GM18870 (cell line): ENCODE measurements around the gene ARHGAP10.
A peak's percentile ranks its signal among the peaks of the same experiment; 100 is the strongest.
"Not testable (repeated sequence)": the region's sequence is repeated elsewhere in the genome, so short reads cannot be mapped to it uniquely, and the experiment has no call there.

Source experiments
- ATAC-seq: cut with Tn5 transposase; IDR thresholded peaks from one replicate; pipeline ENCODE4 v1.9.1; 2021; ENCODE audit warnings: moderate library complexity; ENCODE audit not compliant: unreplicated experiment

The ARHGAP10 gene

GRCh38 chr4:147791865-147792264 lies 60.0 kb downstream of the ARHGAP10 start:
- no peak for ATAC-seq

GRCh38 chr4:147793569-147794313 lies 61.9 kb downstream of the ARHGAP10 start:
- peak; percentile 37 for ATAC-seq

- no peak for ATAC-seq
These were observed 62.4 kb downstream of the ARHGAP10 start for GRCh38 chr4:147794314-147794680.

- ATAC-seq = peak; percentile 85
These were observed 63.0 kb downstream of the ARHGAP10 start for GRCh38 chr4:147794787-147795413.

GRCh38 chr4:147799057-147799456 lies 67.2 kb downstream of the ARHGAP10 start:
- not testable (repeated sequence) for ATAC-seq

GRCh38 chr4:147799986-147800555 lies 68.2 kb downstream of the ARHGAP10 start:
- ATAC-seq = peak; percentile 95

DNA sequence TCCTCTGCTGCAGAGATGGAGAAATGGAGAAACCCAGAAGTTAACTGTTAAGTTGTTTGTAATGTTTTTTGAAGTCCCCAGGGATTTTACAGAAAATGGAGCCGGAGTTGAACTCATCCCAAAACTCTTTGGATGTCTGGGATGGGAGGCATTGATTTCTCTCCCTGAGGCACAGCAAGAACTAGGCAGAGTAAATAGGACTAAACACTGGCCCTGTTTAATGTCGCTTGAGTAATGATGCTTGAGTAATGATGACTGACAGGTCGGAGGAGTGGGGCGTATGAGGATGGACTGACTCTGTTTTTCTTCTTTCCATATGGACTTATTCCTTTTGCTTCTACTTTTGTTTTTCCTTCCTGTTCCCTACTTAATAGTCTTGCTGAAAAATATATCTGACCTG lies 69.9 kb downstream of the ARHGAP10 start:
- no peak for ATAC-seq

DNA sequence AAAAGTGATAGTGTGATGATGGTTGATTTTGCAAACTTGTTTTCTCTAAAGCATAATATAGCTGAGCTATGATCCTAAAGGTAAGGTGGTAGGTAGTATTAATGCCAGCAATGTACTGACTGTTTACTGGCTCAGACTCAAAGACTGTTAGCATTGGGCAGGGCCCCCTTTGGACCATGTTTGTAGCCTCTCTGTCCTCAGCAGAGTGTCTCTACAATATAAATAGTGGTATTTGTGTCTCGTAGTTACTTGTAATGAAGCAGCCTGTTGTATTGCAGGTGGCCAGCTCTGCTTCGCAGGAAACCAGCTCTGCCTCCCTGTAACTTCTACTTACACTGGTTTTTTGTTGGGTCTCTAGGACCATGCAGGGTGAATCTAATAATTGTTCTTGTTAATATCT lies 70.5 kb downstream of the ARHGAP10 start:
- no peak for ATAC-seq

DNA sequence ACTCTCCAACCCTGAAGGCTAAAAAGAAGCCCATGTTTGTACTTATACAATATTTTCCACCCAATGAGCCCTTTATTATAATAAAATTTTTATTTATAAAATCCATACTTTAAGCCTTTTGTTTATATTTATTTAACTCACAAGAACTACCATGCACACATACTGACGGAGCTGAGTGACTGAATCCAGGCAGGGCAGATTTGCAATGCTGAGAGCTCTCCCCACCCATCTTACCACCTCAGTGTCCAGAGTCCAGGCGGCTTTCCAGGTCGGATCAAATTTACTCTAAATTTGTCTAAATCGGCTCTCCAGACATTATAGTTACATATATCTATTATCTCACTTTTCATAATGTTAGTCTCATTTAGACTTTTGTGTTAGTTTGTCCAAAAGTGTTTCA lies 74.1 kb downstream of the ARHGAP10 start:
- no peak for ATAC-seq

- ATAC-seq = no peak
These were observed 76.6 kb downstream of the ARHGAP10 start for GRCh38 chr4:147808447-147808846.

DNA sequence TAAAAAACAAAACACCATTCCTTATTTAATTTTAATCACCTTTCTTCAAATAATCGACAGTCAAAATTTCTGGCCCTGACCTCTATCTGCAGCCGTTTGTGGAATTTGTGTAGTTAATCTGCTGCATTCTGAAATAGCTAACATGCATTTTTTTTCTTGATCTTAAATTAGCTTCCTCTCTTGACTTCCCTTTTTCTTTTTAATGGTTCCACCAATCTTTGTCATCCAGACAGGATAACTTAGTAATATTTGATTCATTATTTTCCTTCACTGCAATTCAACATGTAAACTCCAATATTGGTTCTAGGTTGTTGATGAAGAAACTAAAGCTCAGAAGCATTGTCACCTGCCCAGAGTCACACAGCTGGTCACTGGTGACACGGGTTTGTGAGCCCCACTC lies 77.3 kb downstream of the ARHGAP10 start:
- ATAC-seq = no peak

DNA sequence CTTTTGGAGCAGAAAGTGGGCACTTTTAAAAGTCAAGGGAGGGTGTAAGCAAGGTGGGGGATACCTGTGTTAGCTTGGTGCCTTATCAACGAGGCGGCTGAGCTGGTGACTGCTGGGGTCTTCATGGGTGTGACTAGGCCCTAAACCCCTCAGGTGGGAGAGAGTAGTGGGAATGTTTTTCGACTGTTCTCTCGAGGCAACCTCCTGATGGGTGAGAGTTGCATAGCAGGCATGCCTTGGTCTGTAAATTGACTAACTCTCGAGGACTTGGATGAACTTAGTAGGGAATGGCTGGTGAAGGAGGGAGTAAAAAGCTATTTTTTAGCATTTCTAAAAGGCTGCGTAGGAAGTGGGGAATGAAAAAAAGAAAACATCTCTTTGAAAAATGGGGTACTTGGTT lies 80.0 kb downstream of the ARHGAP10 start:
- no peak for ATAC-seq

- ATAC-seq = no peak
These were observed 81.4 kb downstream of the ARHGAP10 start for GRCh38 chr4:147813109-147813773.

DNA sequence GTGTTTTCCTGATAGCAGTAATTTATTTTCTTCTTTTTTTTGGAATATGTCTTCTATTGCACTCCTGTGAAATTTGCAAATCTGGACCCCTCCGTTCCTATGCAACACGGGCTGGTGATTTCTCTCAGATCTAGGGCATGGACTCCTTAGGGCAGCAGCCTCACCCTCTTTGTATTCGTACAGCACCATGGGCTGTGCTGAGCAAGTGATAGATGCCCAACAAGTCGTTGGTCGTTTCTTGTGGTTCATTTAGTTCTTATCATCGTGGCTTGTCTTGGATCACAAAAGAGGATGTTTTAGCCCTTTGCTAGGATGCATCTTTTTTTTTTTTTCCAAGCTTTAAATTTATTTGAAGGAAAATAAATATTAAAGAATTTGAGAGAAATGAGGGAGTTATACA lies 82.1 kb downstream of the ARHGAP10 start:
- ATAC-seq = no peak

DNA sequence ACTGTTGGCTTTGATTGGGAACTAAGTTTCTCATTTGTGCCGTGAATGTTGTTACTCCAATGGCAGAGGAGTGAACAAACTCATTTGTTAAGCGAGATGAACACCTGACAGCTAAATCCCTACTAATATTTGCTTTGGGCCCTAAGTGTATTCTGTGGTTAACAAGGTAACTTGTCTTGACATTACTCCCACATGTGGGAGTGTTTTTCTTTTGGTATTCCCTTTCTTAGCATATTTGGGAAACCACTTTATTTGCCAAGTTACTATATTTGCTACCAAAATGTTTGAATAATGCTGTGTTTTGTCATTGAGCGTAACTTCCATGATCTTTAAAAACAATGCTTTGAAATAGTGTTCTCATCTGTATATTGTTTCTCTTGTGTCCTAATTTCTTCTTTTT lies 82.5 kb downstream of the ARHGAP10 start:
- no peak for ATAC-seq

GRCh38 chr4:147815741-147816140 lies 83.9 kb downstream of the ARHGAP10 start:
- no peak for ATAC-seq

- no peak for ATAC-seq
These were observed 84.7 kb downstream of the ARHGAP10 start for GRCh38 chr4:147816382-147817254.

- no peak for ATAC-seq
These were observed 89.1 kb downstream of the ARHGAP10 start for GRCh38 chr4:147820975-147821374.

DNA sequence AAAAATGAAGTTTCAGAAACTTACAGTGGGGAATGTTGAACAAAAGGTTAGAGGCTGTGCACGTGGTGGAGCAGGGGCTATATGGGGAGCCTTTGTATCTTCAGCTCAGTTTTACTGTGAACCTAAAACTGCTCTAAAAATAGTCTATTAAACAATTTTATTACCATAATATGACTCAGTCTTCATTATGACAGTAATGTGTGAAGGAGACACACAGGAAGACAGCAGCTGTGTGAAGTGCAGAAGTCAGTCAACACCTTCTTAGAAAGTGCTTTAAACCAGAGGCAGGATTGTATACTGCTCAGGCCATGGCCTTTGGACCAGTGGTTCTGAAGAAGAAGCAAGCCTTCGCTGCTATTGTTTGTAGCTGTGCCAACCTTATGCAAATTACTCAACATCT lies 89.7 kb downstream of the ARHGAP10 start:
- ATAC-seq = peak; percentile 73

- no peak for ATAC-seq
These were observed 90.2 kb downstream of the ARHGAP10 start for GRCh38 chr4:147822128-147822527.

DNA sequence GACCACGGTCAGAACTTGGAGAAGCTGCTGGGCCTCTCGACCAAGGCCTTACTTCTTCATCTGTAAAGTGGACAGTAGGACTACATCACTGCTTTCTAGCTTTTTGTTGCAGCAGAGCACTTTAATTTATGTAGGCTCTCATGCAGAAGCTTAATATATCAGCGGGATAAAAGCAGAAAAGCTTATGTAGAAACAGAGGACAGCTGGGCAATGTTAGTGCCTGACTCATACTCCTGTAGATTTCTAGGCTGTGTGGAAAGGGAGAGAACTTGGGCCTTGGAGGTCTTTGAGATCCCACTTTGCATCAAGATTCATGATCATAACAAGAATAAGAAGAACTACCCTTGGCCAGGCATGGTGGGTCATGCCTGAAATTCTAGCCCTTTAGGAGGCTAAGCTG lies 91.2 kb downstream of the ARHGAP10 start:
- ATAC-seq = no peak
